ENCODE data around the gene ANKDD1B.

ANKDD1B gene

GRCh38 chr5:75710637-75711036, 99.4 kb downstream of the ANKDD1B start:
- no peak for DNase-seq

- DNase-seq = no peak
Measured at GRCh38 chr5:75711151-75711550, 99.9 kb downstream of the ANKDD1B start.

GRCh38 chr5:75712091-75712490, 100.8 kb downstream of the ANKDD1B start:
- no peak for DNase-seq

- DNase-seq = no peak
Measured at GRCh38 chr5:75716715-75717081, 105.4 kb downstream of the ANKDD1B start.

- peak; percentile 92 for DNase-seq
Measured at GRCh38 chr5:75717082-75717922, 106.0 kb downstream of the ANKDD1B start, which contains the start of gene POC5. TSS of gene POC5 (minus strand) at chr5:75717437. CDS start at chr5:75712937, 4,500 bp downstream.

- no peak for DNase-seq
Measured at GRCh38 chr5:75720882-75721281, 109.6 kb downstream of the ANKDD1B start.
